ENCODE measurements around the gene AKAP13.

DNA sequence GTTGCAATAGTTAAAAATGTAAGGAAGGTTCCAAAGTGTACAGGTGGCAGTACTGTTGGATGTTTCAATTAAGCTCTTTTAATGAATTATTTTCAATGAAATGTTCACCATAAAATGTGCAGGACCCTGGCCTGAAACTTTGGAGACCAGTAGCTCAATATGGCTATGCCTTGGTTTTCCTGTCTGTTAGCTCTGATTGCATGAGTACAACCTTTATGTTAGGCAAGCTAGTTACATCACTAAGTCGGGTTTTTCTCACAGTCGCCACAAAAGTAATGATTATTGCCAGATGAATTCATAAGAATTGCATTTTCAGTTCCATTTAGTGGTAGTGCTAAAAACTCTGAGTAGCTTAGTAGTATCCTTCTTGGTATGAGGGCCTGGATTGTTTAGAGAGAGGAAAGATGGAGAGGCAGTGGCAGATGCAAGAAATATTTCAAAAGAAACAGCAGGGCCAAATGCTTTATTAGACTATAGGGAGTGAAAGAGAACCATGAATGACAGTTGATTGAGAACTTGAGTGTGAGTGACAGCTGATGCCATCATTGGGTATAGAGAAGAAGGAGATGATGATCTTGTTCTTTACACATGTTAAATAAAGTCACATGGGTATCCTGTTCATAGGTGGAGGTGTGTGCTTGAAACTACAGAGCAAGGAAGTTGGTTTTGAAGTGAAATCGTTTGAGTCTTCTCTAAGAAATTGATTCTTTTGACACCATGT lies 109.5 kb downstream of the AKAP13 start:
- TF ChIP-seq TARDBP (IDR thresholded peaks at IDR 0.05) (no peak), FOXA1 (IDR thresholded peaks at IDR 0.05) (no peak), FOXM1 (IDR thresholded peaks at IDR 0.05; ENCODE audit: borderline replicate concordance) (no peak), BHLHE40 (IDR thresholded peaks at IDR 0.05; ENCODE audit: borderline replicate concordance) (no peak), HDGF (IDR thresholded peaks at IDR 0.05; ENCODE audit: borderline replicate concordance) (no peak), L3MBTL2 (conservative IDR thresholded peaks at IDR 0.05) (no peak), NFRKB (IDR thresholded peaks at IDR 0.05) (no peak), SP1 (IDR thresholded peaks at IDR 0.05) (no peak), CTBP1 (IDR thresholded peaks at IDR 0.05; ENCODE audit: borderline replicate concordance) (no peak)

Measured in HEK293T (cell line).